ENCODE data around the gene MAP4.

DNA sequence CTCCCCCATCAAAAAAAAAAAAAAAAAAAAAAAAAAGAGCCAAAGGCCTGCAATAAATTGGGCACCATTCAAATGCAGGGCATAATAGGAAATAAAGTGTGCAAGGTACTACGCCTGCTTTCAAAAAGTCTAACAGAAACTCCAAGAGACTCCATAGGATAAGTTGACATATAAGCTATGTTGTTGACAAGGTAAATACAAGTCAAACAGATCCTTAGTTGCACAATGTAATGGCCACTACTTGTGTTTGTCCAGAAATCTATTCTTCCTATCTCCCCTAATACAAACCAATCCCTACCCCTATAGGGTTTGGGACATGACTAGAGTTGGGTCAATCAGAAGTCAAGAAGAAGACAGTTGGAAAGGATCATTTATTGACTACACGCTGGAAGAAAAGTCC is 16.0 kb downstream of the MAP4 start:
- TF ChIP-seq EP300 (conservative IDR thresholded peaks at IDR 0.05; ENCODE audit: poor library complexity, severe bottlenecking) (no peak), RAD21 (conservative IDR thresholded peaks at IDR 0.05) (no peak), POLR2AphosphoS5 (IDR thresholded peaks at IDR 0.05) (no peak)
- TF ChIP-seq, protein P1, sequence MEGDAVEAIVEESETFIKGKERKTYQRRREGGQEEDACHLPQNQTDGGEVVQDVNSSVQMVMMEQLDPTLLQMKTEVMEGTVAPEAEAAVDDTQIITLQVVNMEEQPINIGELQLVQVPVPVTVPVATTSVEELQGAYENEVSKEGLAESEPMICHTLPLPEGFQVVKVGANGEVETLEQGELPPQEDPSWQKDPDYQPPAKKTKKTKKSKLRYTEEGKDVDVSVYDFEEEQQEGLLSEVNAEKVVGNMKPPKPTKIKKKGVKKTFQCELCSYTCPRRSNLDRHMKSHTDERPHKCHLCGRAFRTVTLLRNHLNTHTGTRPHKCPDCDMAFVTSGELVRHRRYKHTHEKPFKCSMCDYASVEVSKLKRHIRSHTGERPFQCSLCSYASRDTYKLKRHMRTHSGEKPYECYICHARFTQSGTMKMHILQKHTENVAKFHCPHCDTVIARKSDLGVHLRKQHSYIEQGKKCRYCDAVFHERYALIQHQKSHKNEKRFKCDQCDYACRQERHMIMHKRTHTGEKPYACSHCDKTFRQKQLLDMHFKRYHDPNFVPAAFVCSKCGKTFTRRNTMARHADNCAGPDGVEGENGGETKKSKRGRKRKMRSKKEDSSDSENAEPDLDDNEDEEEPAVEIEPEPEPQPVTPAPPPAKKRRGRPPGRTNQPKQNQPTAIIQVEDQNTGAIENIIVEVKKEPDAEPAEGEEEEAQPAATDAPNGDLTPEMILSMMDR (IDR thresholded peaks at IDR 0.05; ENCODE audit: poor library complexity, severe bottlenecking) = no peak
